Subcutaneous adipose tissue (tissue), 4 donors: ENCODE data around the gene ST8SIA1. TPM values are rescaled to one million over a fixed set of nuclear protein-coding genes. Genes with fewer than 3 reads are reported as not detected.

Experiments used
- total RNA-seq, 4 donors: library from RNA; depleted of rRNA; stranded (reverse); fragments of >200 nt; gene quantifications; one replicate each; pipeline ENCODE4 v1.1.0, GENCODE V29; 2016
- TF ChIP-seq, protein P1 (sequence below): fragments of 450-650 bp; IDR thresholded peaks from one replicate; pipeline ENCODE4 v1.5.1; 2016; ENCODE audit warnings: low read depth, mild to moderate bottlenecking, control low read depth, antibody characterized with exemption, moderate library complexity

ST8SIA1 gene
- total RNA-seq, 4 donors from 2014 or later: 0.44 to 2.0 (median 0.98) TPM

DNA sequence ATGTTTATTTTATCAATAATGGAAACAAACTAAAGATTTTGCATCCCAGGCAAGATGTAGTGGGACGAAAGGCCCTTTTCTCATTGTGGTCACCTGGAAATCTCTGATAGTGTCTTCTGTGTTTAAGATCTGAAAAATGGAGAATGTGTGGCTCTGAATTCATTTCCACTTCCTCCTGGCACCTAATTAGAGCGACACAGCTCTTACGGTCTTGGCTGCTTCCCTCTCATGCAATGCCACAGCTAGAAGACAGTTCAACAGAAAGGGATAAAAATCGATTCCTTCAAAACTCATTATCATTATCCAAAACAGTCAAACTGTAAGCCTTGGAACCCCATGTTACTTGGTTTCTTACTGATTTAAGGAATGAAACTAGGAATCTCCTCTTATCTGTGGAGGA lies 9.3 kb downstream of the ST8SIA1 start:
- TF ChIP-seq, protein P1, sequence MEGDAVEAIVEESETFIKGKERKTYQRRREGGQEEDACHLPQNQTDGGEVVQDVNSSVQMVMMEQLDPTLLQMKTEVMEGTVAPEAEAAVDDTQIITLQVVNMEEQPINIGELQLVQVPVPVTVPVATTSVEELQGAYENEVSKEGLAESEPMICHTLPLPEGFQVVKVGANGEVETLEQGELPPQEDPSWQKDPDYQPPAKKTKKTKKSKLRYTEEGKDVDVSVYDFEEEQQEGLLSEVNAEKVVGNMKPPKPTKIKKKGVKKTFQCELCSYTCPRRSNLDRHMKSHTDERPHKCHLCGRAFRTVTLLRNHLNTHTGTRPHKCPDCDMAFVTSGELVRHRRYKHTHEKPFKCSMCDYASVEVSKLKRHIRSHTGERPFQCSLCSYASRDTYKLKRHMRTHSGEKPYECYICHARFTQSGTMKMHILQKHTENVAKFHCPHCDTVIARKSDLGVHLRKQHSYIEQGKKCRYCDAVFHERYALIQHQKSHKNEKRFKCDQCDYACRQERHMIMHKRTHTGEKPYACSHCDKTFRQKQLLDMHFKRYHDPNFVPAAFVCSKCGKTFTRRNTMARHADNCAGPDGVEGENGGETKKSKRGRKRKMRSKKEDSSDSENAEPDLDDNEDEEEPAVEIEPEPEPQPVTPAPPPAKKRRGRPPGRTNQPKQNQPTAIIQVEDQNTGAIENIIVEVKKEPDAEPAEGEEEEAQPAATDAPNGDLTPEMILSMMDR: no peak

DNA sequence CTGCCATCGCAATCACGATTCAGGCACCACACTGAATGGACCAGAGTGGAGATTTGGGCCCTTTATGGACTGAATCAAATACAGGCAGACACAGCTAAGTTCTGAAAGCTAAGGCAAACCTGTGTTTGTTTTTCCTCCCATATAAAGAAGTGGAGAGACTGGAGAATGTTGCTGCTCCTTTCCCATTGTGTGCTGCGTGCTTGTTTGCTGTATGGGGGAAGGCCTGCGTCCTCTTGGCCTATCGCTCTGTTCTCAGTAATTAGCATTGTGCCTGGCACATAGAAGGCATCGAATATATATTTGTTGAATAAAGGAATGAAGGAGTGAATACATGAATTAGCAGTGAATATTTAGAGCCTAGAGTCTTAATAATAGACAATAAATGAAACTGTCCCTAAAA lies 12.4 kb downstream of the ST8SIA1 start:
- TF ChIP-seq, protein P1: no peak

DNA sequence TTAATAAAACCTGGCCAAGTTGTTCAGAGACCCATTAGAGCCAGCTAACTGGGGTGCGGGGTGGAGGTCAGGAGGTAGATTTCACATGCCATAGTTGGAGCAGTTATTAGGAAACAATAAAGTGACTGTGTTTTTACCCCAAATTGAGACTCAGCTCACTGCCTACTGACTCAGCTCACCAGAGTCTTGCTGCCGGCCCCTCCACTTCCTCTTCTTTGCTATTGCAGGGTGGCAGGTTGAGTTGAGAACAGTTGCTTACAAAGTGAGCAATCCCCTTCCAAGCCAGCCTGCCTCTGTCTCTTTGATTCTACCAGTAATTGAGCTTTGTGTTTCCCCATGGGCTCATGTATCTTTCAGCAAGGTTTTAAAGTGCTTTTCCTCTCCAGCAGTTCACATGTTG lies 12.9 kb downstream of the ST8SIA1 start:
- TF ChIP-seq, protein P1: no peak

DNA sequence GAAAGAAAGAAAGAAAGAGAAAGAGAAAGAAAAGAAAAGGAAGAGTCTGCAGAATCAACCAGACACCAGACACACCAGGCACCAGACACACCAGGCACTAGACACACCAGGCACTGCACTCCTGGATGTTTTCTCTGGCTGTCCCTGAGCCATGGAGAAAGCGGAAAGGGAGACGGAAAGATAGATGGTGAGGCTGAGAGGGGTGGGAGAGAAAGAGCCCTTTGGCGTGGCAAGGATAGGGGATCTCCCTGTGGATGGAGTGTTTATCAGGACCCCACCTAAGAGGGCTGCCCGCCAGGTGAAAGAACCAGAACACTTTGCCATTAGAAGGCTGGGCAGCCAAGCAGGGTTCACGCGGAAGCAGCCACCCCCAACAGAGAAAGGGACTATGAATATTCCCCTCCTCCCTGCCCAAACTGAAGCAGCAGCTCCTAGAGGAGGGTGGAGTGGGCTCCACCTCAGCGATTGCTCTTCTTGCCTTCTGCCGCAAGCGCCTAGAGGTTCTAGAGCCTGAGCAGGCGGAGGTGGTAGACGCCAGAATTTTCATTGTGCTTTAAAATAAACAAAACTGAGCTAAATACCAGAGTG lies 13.4 kb downstream of the ST8SIA1 start:
- TF ChIP-seq, protein P1: no peak

DNA sequence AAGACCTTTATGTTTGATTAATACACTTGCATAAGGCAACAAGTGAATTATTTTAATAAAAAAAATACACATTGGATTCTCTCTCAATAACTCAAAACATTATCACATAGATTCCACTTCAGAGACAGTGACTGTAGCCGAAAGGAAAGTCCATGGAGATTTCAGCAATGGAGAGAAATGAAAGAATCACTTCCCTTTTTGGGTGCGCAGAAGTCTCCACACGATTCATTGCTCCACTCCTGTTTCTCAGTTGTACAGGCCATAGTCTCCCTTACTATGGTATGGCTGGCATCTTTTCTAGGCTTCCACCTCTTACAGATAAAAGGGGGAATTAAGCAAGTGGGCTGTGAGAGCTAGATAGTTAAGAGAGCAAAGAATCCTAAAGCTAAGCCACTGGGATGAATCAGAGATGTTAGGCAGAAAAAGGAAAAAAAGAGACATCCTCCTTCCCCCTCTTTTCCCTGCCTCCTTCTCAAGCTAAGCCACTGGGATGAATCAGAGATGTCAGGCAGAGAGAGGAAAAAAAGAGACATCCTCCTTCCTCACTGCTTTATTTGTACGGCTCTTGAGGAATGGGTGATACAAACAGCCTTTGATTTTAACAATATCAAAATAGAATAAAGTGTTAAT lies 16.3 kb downstream of the ST8SIA1 start:
- TF ChIP-seq, protein P1: no peak

DNA sequence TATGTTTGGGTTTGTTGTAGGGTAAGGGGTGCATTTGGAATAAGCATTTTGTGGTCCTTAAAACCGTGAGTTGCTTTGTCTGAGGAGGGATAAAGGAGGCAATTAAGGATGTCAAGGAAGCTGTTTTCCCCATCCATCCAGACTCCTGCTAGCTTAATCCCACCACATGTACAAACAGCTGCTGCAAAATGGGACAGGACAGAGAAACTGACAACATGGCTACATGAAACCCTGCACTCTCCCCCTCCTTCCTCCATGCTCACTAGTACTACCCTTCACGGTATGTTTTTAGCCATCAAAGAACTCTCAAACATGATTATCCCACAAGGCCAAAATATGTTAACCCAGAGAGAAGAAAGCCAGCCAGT lies 20.6 kb downstream of the ST8SIA1 start:
- TF ChIP-seq, protein P1: no peak

DNA sequence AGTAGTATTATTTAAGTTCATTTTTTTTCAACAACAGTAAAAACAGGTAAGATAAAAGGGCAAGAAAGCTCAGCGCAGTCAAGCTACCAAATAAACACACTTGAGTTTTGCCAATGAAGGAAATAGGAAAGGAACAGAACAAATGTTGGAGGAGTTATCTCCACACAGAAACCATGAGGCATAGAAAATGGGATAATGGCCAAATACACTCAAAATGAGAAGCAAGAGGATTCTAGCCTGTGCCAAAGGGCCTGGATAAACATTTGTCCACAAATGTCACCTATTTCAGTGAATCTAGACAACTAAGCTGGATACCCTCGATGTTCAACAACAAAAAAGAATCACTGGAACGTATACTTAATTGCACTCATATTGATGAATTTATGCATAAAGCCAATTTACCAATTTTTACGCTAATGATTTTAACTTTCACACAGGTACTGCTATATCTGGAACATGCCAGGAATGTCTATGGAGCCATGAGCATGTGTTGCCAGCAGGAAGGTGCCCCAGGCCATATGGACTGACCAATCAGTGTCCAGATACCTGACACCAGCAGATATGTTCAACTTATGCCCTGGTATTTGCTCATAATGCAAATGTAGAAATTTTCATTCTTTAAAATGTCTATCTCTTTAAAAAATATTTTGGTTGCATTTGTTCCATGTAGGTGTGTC lies 21.1 kb downstream of the ST8SIA1 start:
- TF ChIP-seq, protein P1: no peak
